PC-9 (cell line): ENCODE data around the gene TMEM237.

Experiments used
- CTCF ChIP-seq: fragments of 200-600 bp; sonication (generic); conservative IDR thresholded peaks from 2 replicates; pipeline ENCODE4 v1.6.1; 2017; ENCODE audit warnings: mixed run types, antibody characterized with exemption, mild to moderate bottlenecking, moderate library complexity
- EZH2 ChIP-seq: fragments of 200-600 bp; sonication (generic); IDR thresholded peaks from 2 replicates; pipeline ENCODE4 v1.8.0; 2017; ENCODE audit warnings: antibody characterized with exemption, low read depth

- TF ChIP-seq CTCF = no peak
- no peak for TF ChIP-seq EZH2
Observed at GRCh38 chr2:201574766-201575165, 68.5 kb downstream of the TMEM237 start.
